Hepatic stellate cell (primary cell): ENCODE measurements around the gene BMS1.
"Not testable (repeated sequence)": the region's sequence is repeated elsewhere in the genome, so short reads cannot be mapped to it uniquely, and the experiment has no call there.

Experiments used
- DNase-seq: peaks from one replicate; pipeline ENCODE4 v3.0.0; 2011; ENCODE audit warnings: low spot score

Gene BMS1

GRCh38 chr10:42785759-42786158 is 3.2 kb downstream of the BMS1 start:
- DNase-seq, result no peak

GRCh38 chr10:42790835-42791234 is 8.2 kb downstream of the BMS1 start:
- DNase-seq, result no peak

- no peak for DNase-seq
Measured at GRCh38 chr10:42795701-42796100, 13.1 kb downstream of the BMS1 start.

GRCh38 chr10:42801135-42801534 is 18.5 kb downstream of the BMS1 start:
- DNase-seq, result no peak

- DNase-seq, result no peak
Measured at GRCh38 chr10:42802876-42803275, 20.3 kb downstream of the BMS1 start.

GRCh38 chr10:42809676-42810075 is 27.1 kb downstream of the BMS1 start:
- DNase-seq, result no peak

GRCh38 chr10:42812028-42812427 is 29.4 kb downstream of the BMS1 start:
- no peak for DNase-seq

GRCh38 chr10:42813989-42814687 is 31.5 kb downstream of the BMS1 start:
- DNase-seq, result not testable (repeated sequence)

GRCh38 chr10:42816334-42816733 is 33.7 kb downstream of the BMS1 start:
- DNase-seq, result not testable (repeated sequence)

GRCh38 chr10:42816912-42817311 is 34.3 kb downstream of the BMS1 start:
- DNase-seq, result no peak

- not testable (repeated sequence) for DNase-seq
Measured at GRCh38 chr10:42817417-42817816, 34.8 kb downstream of the BMS1 start.

- not testable (repeated sequence) for DNase-seq
Measured at GRCh38 chr10:42826759-42827158, 44.2 kb downstream of the BMS1 start.

GRCh38 chr10:42827201-42827600 is 44.6 kb downstream of the BMS1 start:
- DNase-seq, result no peak

GRCh38 chr10:42828391-42828790 is 45.8 kb downstream of the BMS1 start:
- not testable (repeated sequence) for DNase-seq

GRCh38 chr10:42830237-42830636 is 47.6 kb downstream of the BMS1 start:
- DNase-seq, result no peak

- no peak for DNase-seq
Measured at GRCh38 chr10:42836096-42836495, 53.5 kb downstream of the BMS1 start.

- DNase-seq, result peak; percentile 9
Measured at GRCh38 chr10:42836771-42837468, 54.3 kb downstream of the BMS1 start.

GRCh38 chr10:42844810-42845209 is 62.2 kb downstream of the BMS1 start:
- DNase-seq, result not testable (repeated sequence)

GRCh38 chr10:42847261-42847660 is 64.7 kb downstream of the BMS1 start:
- DNase-seq, result not testable (repeated sequence)

GRCh38 chr10:42850931-42851330 is 68.3 kb downstream of the BMS1 start:
- no peak for DNase-seq

GRCh38 chr10:42859256-42859655 is 76.7 kb downstream of the BMS1 start:
- DNase-seq, result no peak

- DNase-seq, result not testable (repeated sequence)
Measured at GRCh38 chr10:42860016-42860415, 77.4 kb downstream of the BMS1 start.

- DNase-seq, result not testable (repeated sequence)
Measured at GRCh38 chr10:42862801-42863200, 80.2 kb downstream of the BMS1 start.

GRCh38 chr10:42864575-42864974 is 82.0 kb downstream of the BMS1 start:
- DNase-seq, result no peak
